Right atrium auricular region (tissue), 2 donors: Measurements from ENCODE around the gene EIF1. TPM values are rescaled to one million over a fixed set of nuclear protein-coding genes. Genes with fewer than 3 reads are reported as not detected.

ENCODE experiments used
- DNase-seq: peaks from one replicate; pipeline ENCODE4 v3.0.0-alpha.2; 2019; ENCODE audit warnings: low spot score
- H3K27ac ChIP-seq, 2 donors: fragments of 200-600 bp; sonication (generic); 1 replicate in 1 of 2; 2 replicates in 1 of 2; pipeline ENCODE4 v1.5.1; 2016 to 2019
- H3K27me3 ChIP-seq, 2 donors: fragments of 200-600 bp; sonication (generic); one replicate each; pipeline versions ENCODE4 v1.5.1 to v1.6.0; 2017 to 2019
- H3K36me3 ChIP-seq: fragments of 200-600 bp; sonication (generic); one replicate; pipeline ENCODE4 v1.5.1; 2016
- H3K4me1 ChIP-seq, 2 donors: fragments of 200-600 bp; sonication (generic); one replicate each; pipeline versions ENCODE4 v1.5.1 to v1.6.0; 2017 to 2019
- H3K4me3 ChIP-seq, 2 donors: fragments of 200-600 bp; sonication (generic); 1 replicate in 1 of 2; 2 replicates in 1 of 2; pipeline ENCODE4 v1.5.1; 2017 to 2019; ENCODE audit warnings: mild to moderate bottlenecking in 1 of 2, moderate library complexity in 1 of 2
- H3K9me3 ChIP-seq, 2 donors: fragments of 200-600 bp; sonication (generic); one replicate each; pipeline ENCODE4 v1.5.1; 2019
- CTCF ChIP-seq, 2 donors: fragments of 200-600 bp; sonication (generic); IDR thresholded peaks; one replicate each; pipeline ENCODE4 v1.5.1; 2019; ENCODE audit warnings: antibody characterized with exemption in 2 of 2
- total RNA-seq, 2 donors: library from RNA; depleted of rRNA; stranded (reverse); fragments of >200 nt; gene quantifications; one replicate each; pipeline ENCODE4 v1.1.0, GENCODE V29; 2016

Gene EIF1
- total RNA-seq, 2 donors from 2014 or later, result 331 to 390 TPM

GRCh38 chr17:41702712-41703111 lies 14.0 kb downstream of the EIF1 start:
- Histone ChIP-seq H3K9me3 (no peaks in the 10 kb centered on the region), H3K27me3 (no peaks in the 10 kb centered on the region), H3K36me3 (no peaks in the 10 kb centered on the region), H3K4me1 (peaks cover 0 to under 1% of the 10 kb centered on the region in 2 donors), H3K4me3 (no peak overlapping the region), H3K27ac (no peak overlapping the region)
- DNase-seq, result no peak
- TF ChIP-seq CTCF (IDR thresholded peaks at IDR 0.05), result no peak

- no peaks in the 10 kb centered on the region for H3K27me3 ChIP-seq
- no peak for DNase-seq
- TF ChIP-seq CTCF (IDR thresholded peaks at IDR 0.05), result no peak
Observed at GRCh38 chr17:41705271-41705991, 16.7 kb downstream of the EIF1 start.

GRCh38 chr17:41707803-41708669 lies 19.4 kb downstream of the EIF1 start:
- Histone ChIP-seq H3K4me1 (no peaks in the 10 kb centered on the region), H3K9me3 (no peaks in the 10 kb centered on the region), H3K27ac (no peak overlapping the region), H3K36me3 (no peaks in the 10 kb centered on the region), H3K4me3 (no peak overlapping the region), H3K27me3 (no peaks in the 10 kb centered on the region)
- TF ChIP-seq CTCF (IDR thresholded peaks at IDR 0.05), result no peak
- no peak for DNase-seq

More at GRCh38 chr17:41705271-41705991, 16.7 kb downstream of the EIF1 start:
- Histone ChIP-seq H3K4me1 (no peaks in the 10 kb centered on the region), H3K9me3 (no peaks in the 10 kb centered on the region), H3K36me3 (no peaks in the 10 kb centered on the region), H3K4me3 (no peak overlapping the region), H3K27ac (no peak overlapping the region)

- Histone ChIP-seq H3K9me3 (no peaks in the 10 kb centered on the region), H3K4me1 (no peaks in the 10 kb centered on the region), H3K4me3 (no peak overlapping the region), H3K36me3 (no peaks in the 10 kb centered on the region), H3K27ac (no peak overlapping the region), H3K27me3 (no peaks in the 10 kb centered on the region)
- no peak for TF ChIP-seq CTCF (IDR thresholded peaks at IDR 0.05)
- no peak for DNase-seq
Observed at GRCh38 chr17:41710472-41711090, 21.9 kb downstream of the EIF1 start.

- TF ChIP-seq CTCF (IDR thresholded peaks at IDR 0.05), result no peak
- H3K4me3 ChIP-seq, result no peak within 1 kb of the TSS
- DNase-seq, result no peak
Observed at GRCh38 chr17:41711669-41712400, 23.1 kb downstream of the EIF1 start, which contains the start of gene GAST. GAST (plus strand) TSS chr17:41712331; CDS start chr17:41715437, 3,106 bp downstream.

More at GRCh38 chr17:41711669-41712400, 23.1 kb downstream of the EIF1 start, which contains the start of gene GAST:
- Histone ChIP-seq H3K36me3 (no peaks in the 10 kb centered on the region), H3K9me3 (no peaks in the 10 kb centered on the region), H3K4me1 (no peaks in the 10 kb centered on the region), H3K27ac (no peak within 1 kb of the TSS), H3K27me3 (no peaks in the 10 kb centered on the region)
